ENCODE data around the gene ILF3.

Gene ILF3

DNA sequence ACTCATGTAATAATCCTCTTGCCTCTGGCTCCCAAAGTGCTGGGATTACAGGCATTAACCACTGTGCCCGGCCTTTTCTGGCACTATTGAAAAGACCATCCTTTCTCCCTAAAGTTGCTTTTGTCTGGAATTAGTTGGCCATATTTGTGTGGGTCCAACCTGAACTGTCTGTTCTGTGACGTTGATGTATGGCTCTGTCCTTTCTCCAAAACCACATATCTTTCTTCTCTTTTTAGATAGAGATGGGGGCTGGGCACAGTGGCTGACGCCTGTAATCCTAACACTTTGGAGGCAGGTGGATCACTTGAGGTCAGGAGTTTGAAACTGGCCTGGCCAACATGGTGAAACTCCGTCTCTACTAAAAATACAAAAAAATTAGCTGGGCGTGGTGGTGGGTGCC, 81.6 kb downstream of the ILF3 start:
- no peak overlapping the region for H3K4me3 ChIP-seq (ENCODE audit: low read depth, low read length)
- DNase-seq (ENCODE audit: low read depth) = no peak
- TF ChIP-seq, protein P1, sequence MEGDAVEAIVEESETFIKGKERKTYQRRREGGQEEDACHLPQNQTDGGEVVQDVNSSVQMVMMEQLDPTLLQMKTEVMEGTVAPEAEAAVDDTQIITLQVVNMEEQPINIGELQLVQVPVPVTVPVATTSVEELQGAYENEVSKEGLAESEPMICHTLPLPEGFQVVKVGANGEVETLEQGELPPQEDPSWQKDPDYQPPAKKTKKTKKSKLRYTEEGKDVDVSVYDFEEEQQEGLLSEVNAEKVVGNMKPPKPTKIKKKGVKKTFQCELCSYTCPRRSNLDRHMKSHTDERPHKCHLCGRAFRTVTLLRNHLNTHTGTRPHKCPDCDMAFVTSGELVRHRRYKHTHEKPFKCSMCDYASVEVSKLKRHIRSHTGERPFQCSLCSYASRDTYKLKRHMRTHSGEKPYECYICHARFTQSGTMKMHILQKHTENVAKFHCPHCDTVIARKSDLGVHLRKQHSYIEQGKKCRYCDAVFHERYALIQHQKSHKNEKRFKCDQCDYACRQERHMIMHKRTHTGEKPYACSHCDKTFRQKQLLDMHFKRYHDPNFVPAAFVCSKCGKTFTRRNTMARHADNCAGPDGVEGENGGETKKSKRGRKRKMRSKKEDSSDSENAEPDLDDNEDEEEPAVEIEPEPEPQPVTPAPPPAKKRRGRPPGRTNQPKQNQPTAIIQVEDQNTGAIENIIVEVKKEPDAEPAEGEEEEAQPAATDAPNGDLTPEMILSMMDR (IDR thresholded peaks at IDR 0.05; ENCODE audit: insufficient read depth, low read depth, low read length, missing control alignments) = no peak

DNA sequence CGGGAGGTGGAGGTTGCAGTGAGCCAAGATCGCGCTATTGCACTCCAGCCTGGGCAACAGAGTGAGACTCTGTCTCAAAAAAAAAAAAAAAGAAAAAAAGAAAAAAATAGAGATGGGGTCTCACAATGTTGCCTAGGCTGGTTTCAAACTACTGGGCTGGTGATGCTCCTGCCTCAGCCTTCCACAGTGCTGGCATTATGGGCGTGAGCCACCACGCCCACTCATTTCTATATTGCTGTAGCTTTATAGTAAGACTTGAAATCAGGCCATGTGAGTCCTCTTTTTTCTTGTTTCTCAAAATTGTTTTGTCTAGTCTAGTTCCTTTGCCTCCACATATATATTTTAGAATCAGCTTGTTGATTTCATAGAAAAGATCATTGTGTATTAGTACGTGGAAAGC, 82.0 kb downstream of the ILF3 start:
- TF ChIP-seq, protein P1 (IDR thresholded peaks at IDR 0.05; ENCODE audit: insufficient read depth, low read depth, low read length, missing control alignments) = no peak
- no peak for DNase-seq (ENCODE audit: low read depth)
- H3K4me3 ChIP-seq (ENCODE audit: low read depth, low read length) = no peak overlapping the region

DNA sequence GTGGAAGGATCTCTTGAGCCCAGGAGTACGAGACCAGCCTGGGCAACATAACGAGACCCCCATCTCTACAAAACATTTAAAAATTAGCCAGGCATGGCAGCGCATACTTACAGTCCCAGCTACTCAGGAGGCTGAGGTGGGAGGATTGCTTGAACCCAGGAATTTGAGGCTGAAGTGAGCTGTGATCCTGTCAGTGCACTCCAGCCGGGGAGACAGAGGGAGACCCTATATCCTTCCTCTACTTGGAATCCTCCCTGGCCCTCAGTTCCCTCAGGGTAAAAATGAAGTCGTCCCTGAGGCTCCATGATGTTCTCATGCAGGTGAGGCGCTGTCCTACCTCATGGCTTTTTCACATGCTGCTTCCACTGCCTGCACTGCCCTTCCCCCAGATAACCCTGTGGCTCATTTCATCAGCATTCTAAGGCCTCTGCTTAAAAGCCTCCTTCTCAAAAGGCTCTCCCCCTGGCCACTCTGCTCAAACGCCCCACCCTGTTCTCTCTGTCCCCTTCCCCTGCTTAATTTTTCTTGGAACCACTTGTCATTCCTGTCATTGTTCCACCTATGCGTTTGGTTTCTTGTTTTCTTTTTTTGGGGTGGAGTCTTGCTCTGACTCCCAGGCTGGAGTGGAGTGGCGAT, 82.9 kb downstream of the ILF3 start:
- no peak overlapping the region for H3K4me3 ChIP-seq (ENCODE audit: low read depth, low read length)
- TF ChIP-seq, protein P1 (IDR thresholded peaks at IDR 0.05; ENCODE audit: insufficient read depth, low read depth, low read length, missing control alignments) = no peak
- DNase-seq (ENCODE audit: low read depth) = no peak

DNA sequence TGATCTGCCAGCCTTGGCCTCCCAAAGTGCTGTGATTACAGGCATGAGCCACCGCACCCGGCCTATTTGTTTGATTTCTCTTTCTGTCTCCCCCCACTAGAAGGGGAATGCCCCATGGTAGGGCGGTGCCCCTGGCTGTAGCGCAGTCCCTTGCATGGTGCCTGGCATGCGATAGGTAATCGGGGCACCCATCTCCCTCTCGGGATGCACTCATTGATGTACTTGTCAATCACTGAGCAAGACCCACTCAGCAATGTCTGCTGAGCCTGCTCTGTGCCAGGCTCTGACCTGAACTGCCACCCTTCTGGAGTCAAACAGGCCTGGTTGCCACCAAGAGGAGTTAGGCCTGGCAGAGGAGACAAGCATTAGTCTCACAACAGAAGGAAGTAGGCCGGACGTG, 83.6 kb downstream of the ILF3 start:
- TF ChIP-seq, protein P1 (IDR thresholded peaks at IDR 0.05; ENCODE audit: insufficient read depth, low read depth, low read length, missing control alignments) = no peak
- H3K4me3 ChIP-seq (ENCODE audit: low read depth, low read length) = no peak overlapping the region
- peak; percentile 32 for DNase-seq (ENCODE audit: low read depth)

DNA sequence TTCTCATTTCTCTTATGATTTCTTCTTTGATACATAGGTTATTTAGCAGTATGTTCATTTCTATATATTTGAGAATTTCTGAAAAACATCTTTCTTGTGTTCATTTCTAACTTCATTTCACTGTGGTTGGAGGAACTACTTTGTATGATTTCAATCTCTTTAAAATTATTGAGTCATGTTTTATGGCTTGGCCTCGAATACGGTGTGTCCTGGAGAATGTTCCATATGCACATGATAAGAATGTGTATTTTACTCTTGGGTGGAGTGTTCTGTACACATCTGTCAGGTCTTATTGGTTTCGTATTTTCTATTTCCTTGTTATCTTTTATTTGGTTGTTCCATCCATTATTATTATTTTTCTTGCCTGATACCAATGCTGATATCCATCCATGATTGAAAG, 86.7 kb downstream of the ILF3 start:
- no peak for DNase-seq (ENCODE audit: low read depth)
- TF ChIP-seq, protein P1 (IDR thresholded peaks at IDR 0.05; ENCODE audit: insufficient read depth, low read depth, low read length, missing control alignments) = no peak
- no peak overlapping the region for H3K4me3 ChIP-seq (ENCODE audit: low read depth, low read length)

Measured in GM12865 (cell line).